Vagina (tissue), 2 donors: ENCODE measurements around the gene CACNA1I.

ENCODE experiments used
- CTCF ChIP-seq, 3 experiments: fragments of 450-650 bp in 2 of 3; fragments of 200-600 bp in 1 of 3; sonication (generic) in 1 of 3; IDR thresholded peaks; one replicate each; pipeline ENCODE4 v1.5.1; 2017 to 2019; ENCODE audit warnings: antibody characterized with exemption in 3 of 3, mild to moderate bottlenecking in 2 of 3, moderate library complexity in 2 of 3
- POLR2A ChIP-seq, 2 donors: fragments of 450-650 bp; IDR thresholded peaks; one replicate each; pipeline ENCODE4 v1.6.1; 2017; ENCODE audit warnings: antibody characterized with exemption in 2 of 2, mild to moderate bottlenecking in 2 of 2, moderate library complexity in 2 of 2

DNA sequence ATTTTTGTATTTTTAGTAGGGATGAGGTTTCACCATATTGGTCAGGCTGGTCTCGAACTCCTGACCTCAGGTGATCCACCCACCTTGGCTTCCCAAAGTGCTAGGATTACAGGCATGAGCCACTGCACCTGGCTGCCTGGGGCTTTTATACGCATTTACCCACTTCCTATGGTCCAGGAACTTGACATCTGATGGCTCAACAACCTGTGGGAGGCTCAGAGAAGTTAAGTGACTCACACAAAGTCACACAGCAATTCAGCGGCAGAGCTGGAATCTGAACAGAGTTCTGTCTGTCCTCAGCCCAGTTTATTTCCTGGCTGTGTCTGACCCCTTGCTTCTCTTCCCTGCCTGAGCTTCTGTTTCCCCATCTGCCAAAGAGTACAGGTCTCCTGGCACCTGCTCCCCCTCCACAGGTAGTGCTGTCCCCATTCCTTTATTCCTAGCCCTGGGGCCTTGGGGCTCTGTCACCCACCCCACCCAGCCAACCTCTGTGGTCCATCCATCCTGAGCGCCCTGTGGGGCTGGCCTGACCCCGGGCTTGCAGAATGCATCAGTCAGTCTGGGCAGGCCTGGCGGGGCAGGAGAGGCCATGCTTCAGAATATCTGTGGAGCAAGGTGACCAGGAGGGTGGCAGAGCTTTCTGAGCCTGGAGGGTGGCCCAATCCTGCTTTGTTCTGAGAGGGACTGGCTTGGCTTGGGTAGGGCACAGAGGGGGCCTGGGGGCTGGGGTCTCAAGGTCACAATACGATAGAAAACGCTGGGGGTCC is 50.6 kb downstream of the CACNA1I start:
- TF ChIP-seq CTCF (IDR thresholded peaks at IDR 0.05): no peak
- TF ChIP-seq POLR2A (IDR thresholded peaks at IDR 0.05): no peak
